Fibroblast of skin of left quadriceps (primary cell): ENCODE measurements around the gene APOC3.

ENCODE experiments used
- DNase-seq, 2 experiments: peaks; one replicate each; pipeline ENCODE4 v3.0.0-alpha.2; 2013; ENCODE audit warnings: low read depth in 2 of 2

The APOC3 gene

DNA sequence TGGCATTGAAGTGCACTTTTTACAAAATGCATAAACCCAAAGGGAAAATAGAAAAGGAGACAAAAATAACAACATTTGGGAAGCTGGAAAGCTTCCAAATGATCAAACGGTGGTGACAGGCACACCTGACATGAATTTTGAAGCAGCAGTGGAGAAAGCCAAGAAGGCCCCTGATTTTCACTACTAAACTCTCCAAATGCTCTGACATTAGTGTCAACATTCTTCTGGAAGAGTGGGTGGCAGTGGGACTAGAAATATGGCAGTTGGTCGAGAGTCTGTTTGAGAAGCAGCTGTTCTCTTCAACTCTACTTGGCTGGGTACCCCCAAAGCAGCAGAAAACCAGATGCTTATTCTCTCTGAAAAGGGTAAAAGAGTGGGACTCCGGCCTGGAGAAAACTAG, 25.7 kb upstream of the APOC3 start:
- DNase-seq: no peak

- DNase-seq: no peak
These were observed 22.0 kb upstream of the APOC3 start for GRCh38 chr11:116807601-116808261.

- no peak for DNase-seq
These were observed 21.2 kb upstream of the APOC3 start for GRCh38 chr11:116808262-116809175.

DNA sequence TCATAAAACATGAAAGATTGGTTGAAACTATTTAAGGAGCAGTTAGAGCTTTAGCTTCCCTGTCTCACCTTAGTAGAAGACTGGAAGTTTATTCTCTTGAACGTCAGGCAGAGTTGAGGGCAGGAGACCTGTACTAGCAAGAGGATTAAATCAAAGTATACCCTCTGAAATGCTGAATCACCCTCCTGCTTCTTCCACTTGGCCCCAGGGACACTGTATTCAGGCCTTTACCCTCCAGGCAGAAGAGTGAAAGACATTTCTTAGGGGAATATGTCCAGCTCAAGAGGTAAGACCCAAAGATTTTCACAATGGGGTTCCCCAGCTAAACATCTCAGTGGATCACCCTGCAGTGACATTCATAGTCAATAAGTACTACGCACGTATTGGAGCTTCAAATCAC, 18.5 kb upstream of the APOC3 start:
- no peak for DNase-seq

- DNase-seq: no peak
These were observed 17.6 kb upstream of the APOC3 start for GRCh38 chr11:116812109-116812508.

GRCh38 chr11:116813170-116813569, 16.5 kb upstream of the APOC3 start:
- no peak for DNase-seq

- no peak for DNase-seq
These were observed 15.8 kb upstream of the APOC3 start for GRCh38 chr11:116813781-116814471.

DNA sequence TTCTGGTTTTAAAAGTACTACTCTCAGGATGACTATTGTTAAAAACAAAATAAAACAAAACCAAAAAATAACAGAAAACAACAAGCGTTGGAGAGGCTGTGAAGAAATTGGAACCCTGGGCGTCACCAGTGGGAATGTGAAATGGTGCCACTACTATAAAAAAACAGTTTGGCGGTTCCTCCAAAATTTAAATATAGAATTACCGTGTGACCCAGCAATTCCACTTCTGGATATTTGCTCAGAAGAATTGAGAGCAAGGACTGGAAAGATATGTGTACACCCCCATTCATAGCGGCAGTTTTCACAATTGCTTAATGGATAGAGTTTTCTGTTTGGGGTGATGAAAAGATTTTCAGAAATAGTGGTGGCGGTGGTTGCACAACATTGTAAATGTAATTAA, 15.2 kb upstream of the APOC3 start:
- DNase-seq: no peak

GRCh38 chr11:116819049-116819448, 10.7 kb upstream of the APOC3 start:
- DNase-seq: no peak

DNA sequence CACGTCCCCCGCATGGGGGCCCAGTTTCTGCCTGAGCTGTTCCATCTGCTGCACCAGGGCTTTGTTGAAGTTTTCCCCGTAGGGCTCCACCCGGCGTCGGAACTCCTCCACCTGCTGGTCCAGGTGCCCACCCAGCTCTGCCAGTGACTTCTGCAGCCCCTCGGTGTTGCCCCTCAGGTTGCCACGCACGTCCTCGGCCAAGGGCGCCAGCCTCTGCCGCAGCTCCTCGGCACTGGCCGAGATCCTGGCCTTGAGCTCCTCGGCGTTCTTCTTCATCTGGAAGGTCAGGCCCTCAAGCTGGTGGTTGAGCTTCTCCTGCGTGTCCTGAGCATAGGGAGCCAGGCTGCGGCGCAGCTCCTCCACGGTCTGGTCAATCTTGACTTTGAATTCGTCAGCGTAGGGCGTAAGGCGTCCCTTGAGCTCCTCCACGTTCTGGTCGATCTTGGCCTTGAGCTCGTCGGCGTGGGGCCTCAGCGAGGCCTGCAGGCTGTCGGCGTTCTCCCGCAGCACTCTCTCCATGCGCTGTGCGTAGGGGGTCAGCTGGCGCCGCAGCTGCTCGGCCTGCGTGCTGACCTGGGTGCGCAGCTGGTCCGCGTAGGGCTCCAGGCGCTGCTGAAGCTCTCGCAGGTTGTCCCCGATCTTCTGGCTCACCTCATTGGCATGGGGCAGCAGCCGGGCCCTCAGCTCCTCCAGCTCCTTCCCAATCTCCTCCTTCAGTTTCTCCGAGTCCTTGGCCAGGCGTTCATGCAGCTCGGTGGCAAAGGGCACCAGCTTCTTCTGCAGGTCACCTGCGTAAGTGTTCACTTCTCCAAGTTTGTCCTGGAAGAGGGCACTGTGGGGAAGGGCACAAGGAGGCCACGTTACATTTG, 8.4 kb upstream of the APOC3 start:
- no peak for DNase-seq

- DNase-seq: no peak
These were observed 7.1 kb upstream of the APOC3 start for GRCh38 chr11:116822575-116822974.

- DNase-seq: no peak
These were observed 6.5 kb upstream of the APOC3 start, which contains the start of gene APOA4 for GRCh38 chr11:116823031-116823843. Gene APOA4, minus strand, starts transcription at chr11:116823304. Its CDS starts 113 bp downstream, at chr11:116823191.

- no peak for DNase-seq
These were observed 4.3 kb upstream of the APOC3 start for GRCh38 chr11:116825434-116825833.

- DNase-seq: no peak
These were observed 3.6 kb upstream of the APOC3 start for GRCh38 chr11:116825854-116826750.

- DNase-seq: no peak
These were observed 2.8 kb upstream of the APOC3 start for GRCh38 chr11:116826751-116827431.

DNA sequence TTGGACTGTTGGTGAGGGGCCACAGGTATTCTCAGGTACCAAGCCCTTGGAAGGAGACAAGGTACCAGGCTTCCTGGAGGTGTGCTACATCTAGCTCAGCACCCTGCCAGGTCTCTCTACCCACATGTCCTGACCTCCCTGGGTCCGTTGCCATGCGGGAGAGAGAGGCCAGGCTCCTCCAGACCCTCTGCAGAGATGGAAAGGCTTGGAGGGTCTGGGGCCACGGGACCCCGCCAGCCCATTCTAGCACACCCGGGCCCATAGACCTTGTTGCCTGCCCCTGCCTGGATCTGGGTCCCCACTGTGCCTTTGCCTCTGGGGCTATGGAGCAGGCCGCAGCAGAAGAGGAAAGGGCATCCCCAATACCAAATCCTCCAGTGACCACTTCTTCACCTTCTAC, 2.2 kb upstream of the APOC3 start:
- DNase-seq: no peak

DNA sequence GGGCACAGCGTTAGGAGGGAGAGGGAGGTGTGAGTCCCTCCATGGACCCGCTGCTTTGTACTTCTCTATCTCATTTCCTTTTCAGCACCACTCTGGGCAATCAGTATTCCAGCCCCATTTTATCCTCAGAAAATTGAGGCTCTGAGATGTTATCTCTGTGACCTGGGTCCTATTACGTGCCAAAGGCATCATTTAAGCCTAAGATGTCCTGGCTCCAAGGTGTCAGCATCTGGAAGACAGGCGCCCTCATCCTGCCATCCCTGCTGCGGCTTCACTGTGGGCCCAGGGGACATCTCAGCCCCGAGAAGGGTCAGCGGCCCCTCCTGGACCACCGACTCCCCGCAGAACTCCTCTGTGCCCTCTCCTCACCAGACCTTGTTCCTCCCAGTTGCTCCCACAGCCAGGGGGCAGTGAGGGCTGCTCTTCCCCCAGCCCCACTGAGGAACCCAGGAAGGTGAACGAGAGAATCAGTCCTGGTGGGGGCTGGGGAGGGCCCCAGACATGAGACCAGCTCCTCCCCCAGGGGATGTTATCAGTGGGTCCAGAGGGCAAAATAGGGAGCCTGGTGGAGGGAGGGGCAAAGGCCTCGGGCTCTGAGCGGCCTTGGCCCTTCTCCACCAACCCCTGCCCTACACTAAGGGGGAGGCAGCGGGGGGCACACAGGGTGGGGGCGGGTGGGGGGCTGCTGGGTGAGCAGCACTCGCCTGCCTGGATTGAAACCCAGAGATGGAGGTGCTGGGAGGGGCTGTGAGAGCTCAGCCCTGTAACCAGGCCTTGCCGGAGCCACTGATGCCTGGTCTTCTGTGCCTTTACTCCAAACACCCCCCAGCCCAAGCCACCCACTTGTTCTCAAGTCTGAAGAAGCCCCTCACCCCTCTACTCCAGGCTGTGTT, 829 bp upstream of the APOC3 start:
- DNase-seq: no peak
